ENCODE measurements around the gene RABGAP1.

Gene RABGAP1

DNA sequence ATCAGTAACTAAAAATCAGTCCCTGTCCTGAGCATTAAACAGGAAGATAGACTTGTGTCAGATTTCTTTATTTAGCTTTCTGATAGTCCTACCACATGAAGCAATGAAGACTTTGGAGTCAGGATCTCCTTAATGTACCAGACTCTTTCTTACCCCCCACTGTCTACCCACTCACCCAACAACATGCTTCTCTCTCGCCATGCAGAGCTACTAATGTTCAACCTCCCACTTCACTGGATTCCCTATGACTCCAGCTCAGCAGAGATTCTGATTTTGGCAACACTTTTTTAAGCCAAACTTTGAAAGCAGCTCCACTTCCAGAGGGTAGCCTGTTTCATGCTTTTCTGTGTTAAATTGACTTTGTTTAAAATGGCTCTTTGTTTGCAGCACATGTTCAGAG is 143.4 kb downstream of the RABGAP1 start:
- WGBS = 94% methylated on average over 1 of the region's 1 CpG
- no peak overlapping the region for H3K14ac ChIP-seq (ENCODE audit: low read length in 2 of 2)

DNA sequence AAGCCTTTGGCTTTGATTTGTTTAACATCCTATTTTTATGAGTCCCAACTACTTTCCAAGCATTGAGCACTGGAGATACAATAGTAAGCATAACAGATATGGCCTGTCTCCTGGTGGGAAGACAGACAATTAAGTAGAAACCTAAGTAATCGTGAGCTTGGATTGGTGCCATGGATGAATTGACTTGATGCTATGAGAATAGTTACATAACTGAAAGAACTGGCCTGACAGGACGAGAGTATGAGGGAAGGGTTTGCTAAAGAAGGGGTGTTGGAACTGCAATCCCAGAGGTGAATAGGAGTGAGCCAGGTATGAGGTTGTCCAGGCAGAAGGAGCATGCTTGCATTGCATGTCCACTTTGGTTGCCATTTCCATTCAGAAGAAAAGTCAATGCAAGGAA is 145.1 kb downstream of the RABGAP1 start:
- peaks cover 2% of the 10 kb centered on the region for H3K4me1 ChIP-seq (ENCODE audit: control insufficient read depth, insufficient read depth, low read depth, low read length)
- no peak overlapping the region for H3K4ac ChIP-seq (ENCODE audit: low read depth in 1 of 2, low read length in 2 of 2)
- WGBS = 94% methylated on average over 2 of the region's 2 CpGs
- H3K18ac ChIP-seq (ENCODE audit: low read depth in 1 of 2, low read length in 2 of 2) = no peak overlapping the region
- DNase-seq = no peak
- no peak overlapping the region for H3K4me2 ChIP-seq (ENCODE audit: low read length, poor library complexity, severe bottlenecking)
- no peaks in the 10 kb centered on the region for H3K9me3 ChIP-seq (ENCODE audit: control insufficient read depth, low read length)
- no peak overlapping the region for H2AK5ac ChIP-seq (ENCODE audit: low read length, severe bottlenecking)
- H3K4me3 ChIP-seq (ENCODE audit: insufficient read depth in 1 of 2, low read depth in 1 of 2, low read length in 2 of 2) = no peak overlapping the region
- no peak overlapping the region for H4K91ac ChIP-seq (ENCODE audit: low read length)
- no peak overlapping the region for H3K9ac ChIP-seq (ENCODE audit: low read length)
- no peak overlapping the region for H2BK120ac ChIP-seq (ENCODE audit: low read depth, low read length)
- H3K36me3 ChIP-seq (ENCODE audit: control insufficient read depth in 1 of 2, insufficient read depth in 2 of 2, low read depth in 1 of 2, low read length in 2 of 2) = peaks cover 20 to 87% of the 10 kb centered on the region in 2 experiments
- H2BK15ac ChIP-seq (ENCODE audit: low read depth, poor library complexity, severe bottlenecking) = no peak overlapping the region
- H3K14ac ChIP-seq (ENCODE audit: low read length in 2 of 2) = no peak overlapping the region
- no peaks in the 10 kb centered on the region for H3K27me3 ChIP-seq (ENCODE audit: control insufficient read depth in 1 of 2, insufficient read depth in 1 of 2, low read length in 2 of 2)
- H2BK12ac ChIP-seq (ENCODE audit: low read length in 2 of 2) = no peak overlapping the region
- peaks cover 7% of the 10 kb centered on the region for H3K79me1 ChIP-seq (replicated peaks; ENCODE audit: low read length, poor library complexity, severe bottlenecking)
- H4K8ac ChIP-seq (ENCODE audit: low read length) = no peak overlapping the region
- no peak overlapping the region for H2AFZ ChIP-seq (ENCODE audit: low read depth, low read length)
- no peak overlapping the region for H3K23ac ChIP-seq (ENCODE audit: low read length in 2 of 2)
- H2BK5ac ChIP-seq (ENCODE audit: low read depth, low read length, poor library complexity, severe bottlenecking) = no peak overlapping the region
- H3K27ac ChIP-seq (ENCODE audit: low read length, poor library complexity, severe bottlenecking) = no peak overlapping the region

More for the DNA sequence above, 143.4 kb downstream of the RABGAP1 start:
- Histone ChIP-seq H2BK15ac (ENCODE audit: low read depth, poor library complexity, severe bottlenecking) (no peak overlapping the region), H3K79me1 (replicated peaks; ENCODE audit: low read length, poor library complexity, severe bottlenecking) (peaks cover 7% of the 10 kb centered on the region), H3K4me3 (ENCODE audit: insufficient read depth in 1 of 2, low read depth in 1 of 2, low read length in 2 of 2) (no peak overlapping the region), H3K4me2 (ENCODE audit: low read length, poor library complexity, severe bottlenecking) (no peak overlapping the region), H3K36me3 (ENCODE audit: control insufficient read depth in 1 of 2, insufficient read depth in 2 of 2, low read depth in 1 of 2, low read length in 2 of 2) (peaks cover 20 to 86% of the 10 kb centered on the region in 2 experiments), H3K9me3 (ENCODE audit: control insufficient read depth, low read length) (no peaks in the 10 kb centered on the region), H3K27ac (ENCODE audit: low read length, poor library complexity, severe bottlenecking) (no peak overlapping the region), H3K18ac (ENCODE audit: low read depth in 1 of 2, low read length in 2 of 2) (no peak overlapping the region), H3K9ac (ENCODE audit: low read length) (no peak overlapping the region), H2BK5ac (ENCODE audit: low read depth, low read length, poor library complexity, severe bottlenecking) (no peak overlapping the region), H3K27me3 (ENCODE audit: control insufficient read depth in 1 of 2, insufficient read depth in 1 of 2, low read length in 2 of 2) (no peaks in the 10 kb centered on the region), H2BK120ac (ENCODE audit: low read depth, low read length) (no peak overlapping the region), H4K91ac (ENCODE audit: low read length) (no peak overlapping the region), H2AK5ac (ENCODE audit: low read length, severe bottlenecking) (no peak overlapping the region), H4K8ac (ENCODE audit: low read length) (no peak overlapping the region), H3K23ac (ENCODE audit: low read length in 2 of 2) (no peak overlapping the region), H2AFZ (ENCODE audit: low read depth, low read length) (no peak overlapping the region), H3K4me1 (ENCODE audit: control insufficient read depth, insufficient read depth, low read depth, low read length) (peaks cover 2% of the 10 kb centered on the region), H2BK12ac (ENCODE audit: low read length in 2 of 2) (no peak overlapping the region), H3K4ac (ENCODE audit: low read depth in 1 of 2, low read length in 2 of 2) (no peak overlapping the region)
- no peak for DNase-seq

DNA sequence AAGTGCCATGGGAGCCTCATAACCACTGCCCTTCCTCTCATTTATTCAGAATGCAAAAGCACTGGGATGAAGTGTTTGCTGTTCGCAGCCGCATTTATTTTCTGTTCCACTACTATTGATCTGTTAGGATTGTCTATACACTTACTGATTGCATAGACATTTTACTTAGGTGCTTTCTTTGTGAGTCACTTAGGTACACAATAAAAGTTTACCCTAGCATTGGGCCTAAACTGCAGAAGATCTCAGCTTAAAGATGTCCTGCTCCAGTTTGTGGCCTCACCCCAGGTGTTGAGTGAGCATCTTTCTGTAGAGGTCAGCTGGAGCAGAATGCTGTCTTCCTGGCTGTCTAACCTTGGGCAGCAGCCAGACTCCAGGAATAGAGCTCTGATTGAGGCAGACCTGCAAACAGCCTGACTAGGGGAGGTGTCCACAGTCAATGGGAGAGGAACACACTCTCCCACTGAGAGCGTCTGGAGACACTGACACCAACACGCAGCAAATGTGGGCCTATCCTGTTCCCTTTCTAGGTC is 146.6 kb downstream of the RABGAP1 start:
- Histone ChIP-seq H3K14ac (ENCODE audit: low read length in 2 of 2) (no peak overlapping the region), H4K91ac (ENCODE audit: low read length) (no peak overlapping the region), H3K27ac (ENCODE audit: low read length, poor library complexity, severe bottlenecking) (no peak overlapping the region), H2BK5ac (ENCODE audit: low read depth, low read length, poor library complexity, severe bottlenecking) (no peak overlapping the region), H3K4me2 (ENCODE audit: low read length, poor library complexity, severe bottlenecking) (no peak overlapping the region), H3K23ac (ENCODE audit: low read length in 2 of 2) (no peak overlapping the region), H3K4me1 (ENCODE audit: control insufficient read depth, insufficient read depth, low read depth, low read length) (peaks cover 2% of the 10 kb centered on the region), H2BK12ac (ENCODE audit: low read length in 2 of 2) (no peak overlapping the region), H2BK15ac (ENCODE audit: low read depth, poor library complexity, severe bottlenecking) (no peak overlapping the region), H3K9me3 (ENCODE audit: control insufficient read depth, low read length) (no peaks in the 10 kb centered on the region), H3K27me3 (ENCODE audit: control insufficient read depth in 1 of 2, insufficient read depth in 1 of 2, low read length in 2 of 2) (no peaks in the 10 kb centered on the region), H2BK120ac (ENCODE audit: low read depth, low read length) (no peak overlapping the region), H3K79me1 (replicated peaks; ENCODE audit: low read length, poor library complexity, severe bottlenecking) (peaks cover 4% of the 10 kb centered on the region), H3K4ac (ENCODE audit: low read depth in 1 of 2, low read length in 2 of 2) (no peak overlapping the region), H3K36me3 (ENCODE audit: control insufficient read depth in 1 of 2, insufficient read depth in 2 of 2, low read depth in 1 of 2, low read length in 2 of 2) (peaks cover 15 to 93% of the 10 kb centered on the region in 2 experiments), H3K4me3 (ENCODE audit: insufficient read depth in 1 of 2, low read depth in 1 of 2, low read length in 2 of 2) (no peak overlapping the region), H4K8ac (ENCODE audit: low read length) (no peak overlapping the region), H3K9ac (ENCODE audit: low read length) (no peak overlapping the region), H2AFZ (ENCODE audit: low read depth, low read length) (no peak overlapping the region), H2AK5ac (ENCODE audit: low read length, severe bottlenecking) (no peak overlapping the region), H3K18ac (ENCODE audit: low read depth in 1 of 2, low read length in 2 of 2) (no peak overlapping the region)
- 100% methylated on average over 1 of the region's 4 CpGs for WGBS
- DNase-seq = no peak

DNA sequence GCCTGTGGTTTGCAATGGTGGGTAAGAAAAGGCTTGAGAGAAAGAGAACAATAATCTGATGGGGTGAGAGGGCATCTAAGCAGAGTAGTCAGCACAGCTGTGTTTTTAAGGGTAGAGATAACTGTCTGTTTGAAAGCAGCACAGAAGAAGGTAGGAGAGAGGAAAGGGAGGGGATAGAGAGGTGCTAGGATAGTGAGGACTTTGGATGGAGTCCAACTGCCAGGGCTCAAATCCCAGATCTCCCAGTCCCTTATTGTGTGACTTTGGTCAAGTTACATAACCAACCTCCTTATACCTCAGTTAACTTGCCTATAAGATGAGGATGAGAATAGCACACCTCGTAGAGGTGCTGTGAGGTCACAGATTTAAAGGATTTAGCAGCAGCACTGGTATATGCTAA is 148.2 kb downstream of the RABGAP1 start:
- DNase-seq = no peak
- no peaks in the 10 kb centered on the region for H3K9me3 ChIP-seq (ENCODE audit: control insufficient read depth, low read length)
- no peak overlapping the region for H2BK5ac ChIP-seq (ENCODE audit: low read depth, low read length, poor library complexity, severe bottlenecking)
- H3K4ac ChIP-seq (ENCODE audit: low read depth in 1 of 2, low read length in 2 of 2) = no peak overlapping the region
- no peak overlapping the region for H2BK12ac ChIP-seq (ENCODE audit: low read length in 2 of 2)
- no peak overlapping the region for H3K4me3 ChIP-seq (ENCODE audit: insufficient read depth in 1 of 2, low read depth in 1 of 2, low read length in 2 of 2)
- no peak overlapping the region for H3K23ac ChIP-seq (ENCODE audit: low read length in 2 of 2)
- H2AFZ ChIP-seq (ENCODE audit: low read depth, low read length) = no peak overlapping the region
- peaks cover 2% of the 10 kb centered on the region for H3K4me1 ChIP-seq (ENCODE audit: control insufficient read depth, insufficient read depth, low read depth, low read length)
- H4K91ac ChIP-seq (ENCODE audit: low read length) = no peak overlapping the region
- no peak overlapping the region for H2BK15ac ChIP-seq (ENCODE audit: low read depth, poor library complexity, severe bottlenecking)
- no peak overlapping the region for H3K9ac ChIP-seq (ENCODE audit: low read length)
- no peak overlapping the region for H2AK5ac ChIP-seq (ENCODE audit: low read length, severe bottlenecking)
- no peak overlapping the region for H3K4me2 ChIP-seq (ENCODE audit: low read length, poor library complexity, severe bottlenecking)
- peaks cover 10% of the 10 kb centered on the region for H3K79me1 ChIP-seq (replicated peaks; ENCODE audit: low read length, poor library complexity, severe bottlenecking)
- no peak overlapping the region for H3K18ac ChIP-seq (ENCODE audit: low read depth in 1 of 2, low read length in 2 of 2)
- no peak overlapping the region for H3K27ac ChIP-seq (ENCODE audit: low read length, poor library complexity, severe bottlenecking)
- WGBS = 100% methylated on average over 1 of the region's 1 CpG
- H4K8ac ChIP-seq (ENCODE audit: low read length) = no peak overlapping the region
- no peak overlapping the region for H2BK120ac ChIP-seq (ENCODE audit: low read depth, low read length)
- no peak overlapping the region for H3K14ac ChIP-seq (ENCODE audit: low read length in 2 of 2)
- H3K36me3 ChIP-seq (ENCODE audit: control insufficient read depth in 1 of 2, insufficient read depth in 2 of 2, low read depth in 1 of 2, low read length in 2 of 2) = peaks cover 22 to 96% of the 10 kb centered on the region in 2 experiments
- no peaks in the 10 kb centered on the region for H3K27me3 ChIP-seq (ENCODE audit: control insufficient read depth in 1 of 2, insufficient read depth in 1 of 2, low read length in 2 of 2)

Measured in mesenchymal stem cell (in vitro differentiated cells and primary cell).